Esophagus (tissue), 2 donors: Measurements from ENCODE around the gene CRHR1. TPM values are rescaled to one million over a fixed set of nuclear protein-coding genes. Genes with fewer than 3 reads are reported as not detected.
"Not testable (repeated sequence)": the region's sequence is repeated elsewhere in the genome, so short reads cannot be mapped to it uniquely, and the experiment has no call there.

ENCODE experiments used
- H3K27ac ChIP-seq, 2 donors: one replicate each; pipeline ENCODE4 v1.5.1; 2013; ENCODE audit warnings: low read depth in 2 of 2, mild to moderate bottlenecking in 2 of 2, inconsistent platforms in 1 of 2, low read length in 1 of 2, moderate library complexity in 1 of 2
- H3K27me3 ChIP-seq, 2 donors: one replicate each; pipeline ENCODE4 v1.6.1; 2013; ENCODE audit warnings: low read length in 2 of 2, control low read depth in 1 of 2, mild to moderate bottlenecking in 1 of 2; ENCODE audit not compliant: insufficient read depth in 2 of 2, control insufficient read depth in 1 of 2
- H3K36me3 ChIP-seq, 2 donors: one replicate each; pipeline ENCODE4 v1.6.1; 2013; ENCODE audit warnings: low read length in 1 of 2; ENCODE audit not compliant: control insufficient read depth in 2 of 2, insufficient read depth in 2 of 2
- H3K4me1 ChIP-seq, 2 donors: one replicate each; pipeline ENCODE4 v1.6.1; 2013; ENCODE audit warnings: low read length in 1 of 2; ENCODE audit not compliant: control insufficient read depth in 2 of 2, insufficient read depth in 2 of 2
- H3K4me3 ChIP-seq, 2 donors: one replicate each; pipeline ENCODE4 v1.5.1; 2013; ENCODE audit warnings: low read length in 2 of 2, mild to moderate bottlenecking in 2 of 2, low read depth in 1 of 2, moderate library complexity in 1 of 2
- H3K9me3 ChIP-seq, 2 donors: one replicate each; pipeline ENCODE4 v1.6.1; 2013; ENCODE audit warnings: mild to moderate bottlenecking in 2 of 2, low read depth in 1 of 2, low read length in 1 of 2, moderate library complexity in 1 of 2; ENCODE audit not compliant: control insufficient read depth in 2 of 2, insufficient read depth in 1 of 2
- WGBS, 2 donors: extraction: QIAGEN DNeasy Blood & Tissue Kit; methylation state at CpG; one replicate each; pipeline ENCODE4 v1.1.7; 2013; 5-methylcytosine and 5-hydroxymethylcytosine counted together
- polyA plus RNA-seq, 2 donors: library from polyadenylated mRNA; stranded (reverse); fragments of 200-250 nt; gene quantifications; one replicate each; pipeline ENCODE4 v1.2.3, GENCODE V29; 2013
- donor health status: healthy with polysubstance abuse.
- donor health status: Bipolar disorder and iron deficiency.

Gene CRHR1
- under 1 TPM; 0.15 to 0.31 TPM for polyA plus RNA-seq

- H3K27me3 ChIP-seq: peaks cover 5 to 19% of the 10 kb centered on the region in 2 donors
- H3K27ac ChIP-seq: no peak within 1 kb of the TSS
- WGBS, 2 donors: 1% methylated on average over 37 to 56 of the region's 56 CpGs
- peak within 1 kb of the TSS; percentile 38 to 51 for H3K4me3 ChIP-seq
- peaks cover 4 to 16% of the 10 kb centered on the region in 2 donors for H3K4me1 ChIP-seq
- H3K36me3 ChIP-seq: no peaks in the 10 kb centered on the region
- H3K9me3 ChIP-seq: peaks cover 0 to 2% of the 10 kb centered on the region in 2 donors
These were observed at the start of gene CRHR1 for GRCh38 chr17:45784293-45784740. Gene CRHR1 (plus strand): TSS chr17:45784320. CDS start chr17:45784545, 225 bp downstream.

DNA sequence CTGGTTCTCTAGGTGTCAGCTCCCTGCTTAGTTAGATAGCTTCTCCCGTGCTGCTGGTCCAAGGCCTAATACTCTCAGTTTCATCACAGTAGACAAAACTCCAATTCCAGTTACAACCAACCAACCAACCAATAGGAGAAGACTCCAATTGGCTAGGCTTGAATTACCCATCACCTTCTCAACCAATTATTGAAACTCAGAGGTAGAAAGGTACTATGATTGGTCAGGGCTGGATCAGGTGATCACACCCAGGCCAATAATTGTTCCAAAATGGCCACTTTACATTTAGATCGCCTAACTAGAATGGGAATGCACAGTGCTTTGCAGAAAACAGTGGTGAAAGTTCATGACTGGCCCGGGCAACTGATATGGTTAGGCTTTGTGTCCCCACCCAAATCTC is 49.5 kb upstream of the CRHR1 start:
- Histone ChIP-seq H3K27me3 (no peaks in the 10 kb centered on the region), H3K27ac (no peak overlapping the region), H3K36me3 (no peaks in the 10 kb centered on the region), H3K9me3 (peaks cover 0 to 13% of the 10 kb centered on the region in 2 donors), H3K4me3 (no peak overlapping the region), H3K4me1 (no peaks in the 10 kb centered on the region)
- 78 to 80% methylated on average over 3 of the region's 3 CpGs for WGBS, 2 donors

GRCh38 chr17:45735488-45735887 is 48.6 kb upstream of the CRHR1 start:
- Histone ChIP-seq H3K36me3 (no peaks in the 10 kb centered on the region), H3K4me1 (no peaks in the 10 kb centered on the region), H3K27me3 (no peaks in the 10 kb centered on the region), H3K4me3 (no peak overlapping the region), H3K9me3 (peaks cover 0 to 11% of the 10 kb centered on the region in 2 donors), H3K27ac (no peak overlapping the region)
- 10 to 11% methylated on average over 1 of the region's 1 CpG for WGBS, 2 donors

DNA sequence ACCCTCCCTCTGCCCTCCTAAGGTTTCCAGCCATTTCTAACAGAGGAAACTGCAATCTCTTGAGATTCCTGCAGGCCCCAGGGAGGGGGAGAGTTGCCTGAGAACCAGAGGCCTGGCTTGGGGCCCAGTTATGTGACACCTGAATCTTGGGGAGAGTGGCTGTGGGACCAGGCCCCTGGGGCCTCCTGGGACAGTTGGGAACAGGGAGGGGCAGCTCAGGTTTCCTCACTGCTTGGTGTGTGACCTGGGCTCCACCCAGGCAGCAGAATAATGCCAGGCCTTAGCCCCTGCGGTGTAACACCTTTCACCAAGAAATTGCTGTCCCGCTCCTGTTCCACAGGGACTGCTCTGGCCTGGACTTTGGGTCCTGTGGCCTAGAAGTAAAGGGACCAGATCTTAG is 44.3 kb upstream of the CRHR1 start:
- H3K27me3 ChIP-seq: no peaks in the 10 kb centered on the region
- WGBS, 2 donors: 83 to 89% methylated on average over 2 of the region's 2 CpGs
- no peak overlapping the region for H3K4me3 ChIP-seq
- no peaks in the 10 kb centered on the region for H3K9me3 ChIP-seq
- no peaks in the 10 kb centered on the region for H3K4me1 ChIP-seq
- no peaks in the 10 kb centered on the region for H3K36me3 ChIP-seq
- H3K27ac ChIP-seq: no peak overlapping the region

DNA sequence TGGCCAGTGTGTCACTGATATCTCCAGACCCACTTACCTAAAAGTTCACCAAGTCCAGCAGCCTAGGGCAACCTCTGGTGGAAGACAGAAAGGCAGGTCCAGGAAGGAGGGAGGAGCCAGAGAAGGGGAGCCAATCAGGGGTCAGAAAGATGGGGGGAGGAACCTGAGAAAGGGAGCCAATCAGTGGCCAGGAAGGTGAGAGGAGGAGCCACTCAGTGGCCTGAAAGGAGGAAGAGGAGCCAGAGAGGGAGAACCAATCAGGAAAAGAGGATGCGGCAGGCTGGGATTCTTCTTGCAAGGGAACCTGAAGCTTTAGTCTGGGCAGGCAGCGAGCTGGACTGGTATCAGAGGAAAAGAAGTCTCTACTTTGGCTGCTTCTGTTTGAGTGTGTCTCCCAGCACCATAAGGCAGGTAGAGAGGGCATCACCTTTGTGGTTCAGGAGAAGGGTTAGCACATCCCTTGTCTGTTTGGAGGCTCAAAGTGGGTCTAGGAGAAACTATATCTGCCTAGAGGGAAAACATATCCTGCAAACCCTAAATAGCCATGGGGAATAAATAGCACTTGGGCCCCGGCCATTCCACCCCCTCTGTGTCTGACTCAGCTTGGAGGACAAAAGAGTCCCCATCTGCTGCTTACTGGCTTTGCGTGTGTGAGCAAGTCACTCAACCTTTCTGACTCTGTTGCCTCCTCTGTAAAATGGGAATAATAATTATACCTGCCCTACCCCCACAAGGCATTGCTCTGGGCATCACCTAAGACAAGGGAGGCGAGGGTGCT is 43.4 kb upstream of the CRHR1 start:
- Histone ChIP-seq H3K27me3 (no peaks in the 10 kb centered on the region), H3K4me3 (no peak overlapping the region), H3K9me3 (no peaks in the 10 kb centered on the region), H3K4me1 (no peaks in the 10 kb centered on the region), H3K27ac (no peak overlapping the region), H3K36me3 (no peaks in the 10 kb centered on the region)
- 50 to 69% methylated on average over 5 of the region's 5 CpGs for whole genome bisulfite sequencing, 2 donors

GRCh38 chr17:45742251-45742650 is 41.9 kb upstream of the CRHR1 start:
- no peaks in the 10 kb centered on the region for H3K36me3 ChIP-seq
- no peak overlapping the region for H3K4me3 ChIP-seq
- no peak overlapping the region for H3K27ac ChIP-seq
- no peaks in the 10 kb centered on the region for H3K4me1 ChIP-seq
- no peaks in the 10 kb centered on the region for H3K9me3 ChIP-seq
- 85 to 88% methylated on average over 1 of the region's 1 CpG for WGBS, 2 donors
- H3K27me3 ChIP-seq: no peaks in the 10 kb centered on the region

DNA sequence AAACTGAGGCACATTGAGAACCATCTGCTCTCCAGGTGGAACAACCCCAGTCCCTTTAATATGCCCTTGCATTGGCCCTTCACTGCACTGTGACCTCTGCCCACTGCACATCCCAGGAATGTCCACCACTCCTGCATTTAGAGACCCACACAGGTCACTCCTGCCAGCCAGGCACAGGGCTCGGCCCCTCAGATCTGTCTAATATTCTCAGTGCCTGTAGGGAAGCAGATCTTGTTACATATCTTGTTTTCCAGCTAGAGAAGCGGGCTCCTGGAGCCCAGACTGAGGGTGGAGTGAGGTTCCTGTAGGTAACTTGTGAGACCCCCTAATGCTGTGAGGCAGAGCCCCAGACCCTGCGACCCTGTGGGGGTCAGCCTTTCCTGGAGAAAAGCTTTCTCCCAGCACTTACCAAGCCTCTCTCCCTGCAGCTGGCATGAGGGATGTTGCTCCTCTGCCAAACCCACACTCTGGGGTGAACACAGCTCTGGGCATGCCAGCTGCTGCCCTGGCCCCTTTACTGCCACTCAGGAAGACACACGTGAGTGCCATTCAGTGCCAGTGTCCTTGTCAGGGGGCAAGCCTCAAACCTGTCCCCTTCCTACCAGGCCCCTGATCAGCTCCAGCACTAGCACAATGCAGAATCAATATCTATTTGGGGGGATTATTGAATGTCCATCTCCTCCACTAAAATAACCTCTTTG is 40.3 kb upstream of the CRHR1 start:
- Histone ChIP-seq H3K27me3 (no peaks in the 10 kb centered on the region), H3K9me3 (no peaks in the 10 kb centered on the region), H3K4me1 (no peaks in the 10 kb centered on the region), H3K36me3 (no peaks in the 10 kb centered on the region), H3K27ac (no peak overlapping the region), H3K4me3 (no peak overlapping the region)
- 65 to 72% methylated on average over 4 of the region's 4 CpGs for WGBS, 2 donors

DNA sequence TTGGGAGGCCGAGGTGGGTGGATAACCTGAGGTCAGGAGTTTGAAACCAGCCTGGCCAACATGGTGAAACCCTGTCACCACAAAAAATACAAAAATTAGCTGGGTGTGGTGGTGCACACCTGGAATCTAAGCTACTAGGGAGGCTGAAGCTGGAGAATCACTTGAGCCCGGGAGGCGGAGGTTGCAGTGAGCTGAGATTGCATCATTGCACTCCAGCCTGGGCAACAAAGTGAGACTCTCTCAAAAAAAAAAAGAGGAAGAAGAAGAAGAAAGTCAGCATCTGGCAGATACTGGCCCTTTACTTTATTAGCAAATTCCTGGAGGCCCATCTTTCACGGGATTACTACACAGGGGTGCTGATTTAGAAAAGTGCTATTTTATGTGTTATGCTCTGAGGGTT is 39.3 kb upstream of the CRHR1 start:
- H3K36me3 ChIP-seq, H3K27ac ChIP-seq, H3K9me3 ChIP-seq, H3K27me3 ChIP-seq, H3K4me3 ChIP-seq, H3K4me1 ChIP-seq: not testable (repeated sequence)
- 81 to 84% methylated on average over 4 of the region's 4 CpGs for WGBS, 2 donors

DNA sequence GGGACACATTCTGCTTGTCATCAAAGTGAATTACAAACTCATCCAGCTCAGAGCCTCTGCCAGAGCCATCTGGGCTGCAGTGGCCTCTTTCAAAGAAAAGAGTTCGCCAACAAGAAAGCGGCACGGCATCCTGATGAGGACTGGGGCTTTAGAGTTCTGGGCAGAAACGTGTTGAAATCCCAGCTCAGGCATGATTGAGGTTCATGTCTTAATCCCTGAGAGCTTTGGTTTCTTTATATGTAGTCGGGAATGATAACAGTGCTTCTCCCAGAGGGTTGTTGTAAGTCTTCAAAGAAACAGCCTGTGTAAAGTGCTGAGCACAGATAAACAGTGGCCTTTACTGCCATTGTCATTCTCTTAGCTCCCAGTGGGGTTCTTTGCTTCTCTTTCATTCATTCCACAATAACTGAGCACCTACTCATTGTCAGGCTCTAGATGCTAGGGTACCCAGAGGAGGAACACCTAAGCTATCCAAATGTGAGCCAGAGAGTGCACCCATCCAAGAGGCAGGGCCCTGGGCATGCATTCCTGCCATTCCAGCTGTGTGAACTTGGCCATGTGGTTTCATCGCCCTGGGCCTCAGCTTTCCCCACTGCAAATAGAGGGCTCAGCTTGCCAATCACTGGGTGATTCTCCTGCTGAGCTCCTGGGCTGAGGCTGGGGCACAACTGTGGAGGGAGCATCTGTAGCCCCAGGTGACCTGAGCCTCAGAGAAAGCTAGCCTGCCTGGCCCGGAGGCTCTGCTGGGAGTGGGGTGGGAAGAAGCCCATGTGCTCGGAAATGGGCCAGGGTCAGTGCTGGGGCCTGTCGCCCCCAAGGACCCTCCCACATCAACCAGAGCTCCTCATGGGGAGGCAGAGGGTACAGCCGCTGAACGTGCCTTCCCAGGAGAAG is 38.3 kb upstream of the CRHR1 start:
- 51 to 53% methylated on average over 11 of the region's 11 CpGs for WGBS, 2 donors
- Histone ChIP-seq H3K4me3 (no peak overlapping the region), H3K36me3 (no peaks in the 10 kb centered on the region), H3K27ac (no peak overlapping the region), H3K27me3 (no peaks in the 10 kb centered on the region), H3K4me1 (no peaks in the 10 kb centered on the region), H3K9me3 (no peaks in the 10 kb centered on the region)
